GM12878 (cell line): ENCODE results near the gene LIPA.
"Not testable (repeated sequence)": the region's sequence is repeated elsewhere in the genome, so short reads cannot be mapped to it uniquely, and the experiment has no call there.

Experiments used
- CTCF ChIP-seq, 3 experiments: IDR thresholded peaks in 2 of 3; conservative IDR thresholded peaks in 1 of 3; 2 replicates each; pipeline ENCODE4 v1.5.1; 2011; ENCODE audit warnings: low read depth in 3 of 3, low read length in 3 of 3, mild to moderate bottlenecking in 3 of 3, control low read depth in 2 of 3, moderate library complexity in 2 of 3, inconsistent platforms in 1 of 3, mixed read lengths in 1 of 3; ENCODE audit not compliant: control insufficient read depth in 2 of 3, insufficient read depth in 1 of 3; ENCODE audit errors: extremely low read depth in 1 of 3
- POLR2AphosphoS5 ChIP-seq: IDR thresholded peaks from 2 replicates; pipeline ENCODE4 v1.6.1; 2011; ENCODE audit warnings: mild to moderate bottlenecking, low read length, inconsistent platforms
- SREBF2 ChIP-seq: IDR thresholded peaks from 2 replicates; pipeline ENCODE4 v1.6.1; 2012; ENCODE audit warnings: mild to moderate bottlenecking, low read length

DNA sequence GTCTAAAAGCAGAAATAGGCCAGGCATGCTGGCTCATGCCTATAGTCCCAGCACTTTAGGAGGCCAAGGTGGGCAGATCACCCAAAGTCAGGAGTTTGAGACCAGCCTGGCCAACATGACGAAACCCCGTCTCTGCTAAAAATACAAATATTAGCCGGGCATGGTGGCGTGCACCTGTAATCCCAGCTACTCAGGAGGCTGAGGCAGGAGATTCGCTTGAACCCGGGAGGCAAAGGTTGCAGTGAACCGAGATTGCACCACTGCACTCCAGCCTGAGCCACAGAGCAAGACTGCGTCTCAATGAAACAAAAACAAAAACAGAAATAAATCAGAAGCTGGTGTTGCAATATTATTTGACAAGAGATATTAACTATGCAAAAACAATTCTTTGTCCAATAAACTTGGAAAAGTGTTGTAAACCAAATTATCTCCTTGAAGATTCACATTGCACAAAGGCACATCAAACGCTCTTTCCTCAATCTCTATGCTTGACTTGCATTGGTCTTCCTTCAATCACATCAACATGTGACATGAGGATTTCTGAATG is 83.1 kb downstream of the LIPA start:
- not testable (repeated sequence) for TF ChIP-seq SREBF2; CTCF (IDR thresholded peaks at IDR 0.05 in 2 of 3, conservative IDR thresholded peaks at IDR 0.05 in 1 of 3; ENCODE audit: control insufficient read depth in 2 of 3, extremely low read depth in 1 of 3, insufficient read depth in 1 of 3, low read depth in 3 of 3, low read length in 3 of 3); POLR2AphosphoS5
